GM12878 (cell line): Measurements from ENCODE around the gene LRRC10B.

Experiments
- CTCF ChIP-seq, 3 experiments: IDR thresholded peaks in 2 of 3; conservative IDR thresholded peaks in 1 of 3; 2 replicates each; pipeline ENCODE4 v1.5.1; 2011; ENCODE audit warnings: low read depth in 3 of 3, low read length in 3 of 3, mild to moderate bottlenecking in 3 of 3, control low read depth in 2 of 3, moderate library complexity in 2 of 3, inconsistent platforms in 1 of 3, mixed read lengths in 1 of 3; ENCODE audit not compliant: control insufficient read depth in 2 of 3, insufficient read depth in 1 of 3; ENCODE audit errors: extremely low read depth in 1 of 3
- RBBP5 ChIP-seq: fragments of 200-600 bp; sonication (generic); conservative IDR thresholded peaks from 2 replicates; pipeline ENCODE4 v1.6.1; 2016
- SIN3A ChIP-seq: IDR thresholded peaks from 2 replicates; pipeline ENCODE4 v1.6.1; 2012; ENCODE audit warnings: low read depth, low read length, improper control_type of control experiment
- TAF1 ChIP-seq: IDR thresholded peaks from 2 replicates; pipeline ENCODE4 v1.6.1; 2011; ENCODE audit warnings: mild to moderate bottlenecking, low read depth, low read length, borderline replicate concordance
- TARDBP ChIP-seq: IDR thresholded peaks from 2 replicates; pipeline ENCODE4 v1.6.1; 2016; ENCODE audit warnings: borderline replicate concordance
- ZBTB4 ChIP-seq: fragments of 450-650 bp; formaldehyde crosslinking; IDR thresholded peaks from 2 replicates; pipeline ENCODE4 v1.4.0; 2022; ENCODE audit warnings: mild to moderate bottlenecking, moderate library complexity
- ZNF274 ChIP-seq: IDR thresholded peaks from one replicate; pipeline ENCODE4 v1.8.0; 2011; ENCODE audit not compliant: insufficient read length, insufficient read depth

- no peak for TF ChIP-seq CTCF (IDR thresholded peaks at IDR 0.05 in 2 of 3, conservative IDR thresholded peaks at IDR 0.05 in 1 of 3; ENCODE audit: control insufficient read depth in 2 of 3, extremely low read depth in 1 of 3, insufficient read depth in 1 of 3, low read depth in 3 of 3, low read length in 3 of 3)
- TF ChIP-seq ZBTB4 (CRISPR knock-in tag): no peak
- TF ChIP-seq RBBP5: no peak
- no peak for TF ChIP-seq SIN3A
- no peak for TF ChIP-seq TAF1
- TF ChIP-seq ZNF274: no peak
- no peak for TF ChIP-seq TARDBP
These were observed 41.4 kb downstream of the LRRC10B start for GRCh38 chr11:61549662-61550568.
